Panc1 (cell line): Measurements from ENCODE around the gene SPEM1.

ENCODE experiments used
- POLR2AphosphoS5 ChIP-seq: IDR thresholded peaks from 2 replicates; pipeline ENCODE4 v1.6.1; 2012; ENCODE audit warnings: mild to moderate bottlenecking, low read depth, low read length, moderate library complexity
- SIN3A ChIP-seq: IDR thresholded peaks from 2 replicates; pipeline ENCODE4 v1.6.1; 2012; ENCODE audit warnings: low read depth, mild to moderate bottlenecking, low read length, moderate library complexity, borderline replicate concordance; ENCODE audit not compliant: insufficient read depth
- TCF7L2 ChIP-seq: IDR thresholded peaks from 2 replicates; pipeline ENCODE4 v1.6.1; 2011; ENCODE audit warnings: mild to moderate bottlenecking, low read depth, low read length, inconsistent platforms
- TF ChIP-seq, protein P1 (sequence below): fragments of 450-650 bp; IDR thresholded peaks from 2 replicates; pipeline ENCODE4 v1.5.1; 2017; ENCODE audit warnings: mild to moderate bottlenecking

- TF ChIP-seq, protein P1, sequence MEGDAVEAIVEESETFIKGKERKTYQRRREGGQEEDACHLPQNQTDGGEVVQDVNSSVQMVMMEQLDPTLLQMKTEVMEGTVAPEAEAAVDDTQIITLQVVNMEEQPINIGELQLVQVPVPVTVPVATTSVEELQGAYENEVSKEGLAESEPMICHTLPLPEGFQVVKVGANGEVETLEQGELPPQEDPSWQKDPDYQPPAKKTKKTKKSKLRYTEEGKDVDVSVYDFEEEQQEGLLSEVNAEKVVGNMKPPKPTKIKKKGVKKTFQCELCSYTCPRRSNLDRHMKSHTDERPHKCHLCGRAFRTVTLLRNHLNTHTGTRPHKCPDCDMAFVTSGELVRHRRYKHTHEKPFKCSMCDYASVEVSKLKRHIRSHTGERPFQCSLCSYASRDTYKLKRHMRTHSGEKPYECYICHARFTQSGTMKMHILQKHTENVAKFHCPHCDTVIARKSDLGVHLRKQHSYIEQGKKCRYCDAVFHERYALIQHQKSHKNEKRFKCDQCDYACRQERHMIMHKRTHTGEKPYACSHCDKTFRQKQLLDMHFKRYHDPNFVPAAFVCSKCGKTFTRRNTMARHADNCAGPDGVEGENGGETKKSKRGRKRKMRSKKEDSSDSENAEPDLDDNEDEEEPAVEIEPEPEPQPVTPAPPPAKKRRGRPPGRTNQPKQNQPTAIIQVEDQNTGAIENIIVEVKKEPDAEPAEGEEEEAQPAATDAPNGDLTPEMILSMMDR, result no peak
- no peak for TF ChIP-seq SIN3A
- no peak for TF ChIP-seq POLR2AphosphoS5
- TF ChIP-seq TCF7L2, result no peak
Observed at GRCh38 chr17:7427549-7427948, 7.4 kb downstream of the SPEM1 start.
